Panc1 (cell line): ENCODE measurements around the gene DLGAP4. TPM values are rescaled to one million over a fixed set of nuclear protein-coding genes. Genes with fewer than 3 reads are reported as not detected.
"Not testable (repeated sequence)": the region's sequence is repeated elsewhere in the genome, so short reads cannot be mapped to it uniquely, and the experiment has no call there.

ENCODE experiments used
- ATAC-seq: fragments of 200-7000 bp; cut with Tn5 transposase; 2 replicates; pipeline ENCODE4 v1.9.1; 2020; ENCODE audit warnings: mild to moderate bottlenecking, moderate library complexity
- BruUV-seq: library from RNA; stranded (reverse); fragments of 400-500 nt; replicated peaks from 2 replicates; lab custom pipeline; 2021; lab: Mats Ljungman, UMichigan
- CTCF ChIA-PET: fragments of 300-600 bp; sonication (Branson Sonifier 250); formaldehyde crosslinking; loops from one replicate; lab custom pipeline; 2022; ENCODE audit warnings: antibody characterized with exemption; lab: Charles Lee
- POLR2A ChIA-PET: fragments of 300-600 bp; sonication (Branson Sonifier 250); formaldehyde crosslinking; loops from one replicate; lab custom pipeline; 2022; ENCODE audit warnings: antibody characterized with exemption; lab: Charles Lee
- DNase-seq: peaks from one replicate; pipeline ENCODE4 v3.0.0-alpha.2; 2010; ENCODE audit warnings: low read depth, low spot score
- H3K27ac ChIP-seq: 2 replicates; pipeline ENCODE4 v1.5.1; 2011; ENCODE audit warnings: mild to moderate bottlenecking, low read length, inconsistent platforms
- H3K27me3 ChIP-seq: fragments of 200-500 bp; sonication (Bioruptor generic); 2 replicates; pipeline ENCODE4 v1.6.0; 2014; ENCODE audit warnings: low read length, inconsistent platforms; ENCODE audit not compliant: control insufficient read depth, insufficient read depth
- H3K36me3 ChIP-seq: fragments of 200-500 bp; sonication (Bioruptor generic); 2 replicates; pipeline ENCODE4 v1.5.1; 2014; ENCODE audit warnings: inconsistent platforms, mild to moderate bottlenecking, low read length, moderate library complexity; ENCODE audit not compliant: control insufficient read depth, insufficient read depth
- H3K4me1 ChIP-seq: 2 replicates; pipeline ENCODE4 v1.5.1; 2011; ENCODE audit warnings: inconsistent platforms, mild to moderate bottlenecking, low read length, moderate library complexity; ENCODE audit not compliant: control insufficient read depth, insufficient read depth
- H3K4me3 ChIP-seq, 2 experiments: 2 replicates each; pipeline ENCODE4 v1.5.1; 2011 to 2012; ENCODE audit warnings: low read depth in 2 of 2, low read length in 2 of 2, mild to moderate bottlenecking in 2 of 2, inconsistent platforms in 1 of 2, moderate library complexity in 1 of 2
- H3K9me3 ChIP-seq: fragments of 200-500 bp; sonication (Bioruptor generic); 2 replicates; pipeline ENCODE4 v1.5.1; 2014; ENCODE audit warnings: low read depth, mild to moderate bottlenecking, inconsistent platforms, low read length, moderate library complexity; ENCODE audit not compliant: control insufficient read depth, insufficient read depth
- POLR2AphosphoS5 ChIP-seq: IDR thresholded peaks from 2 replicates; pipeline ENCODE4 v1.6.1; 2012; ENCODE audit warnings: mild to moderate bottlenecking, low read depth, low read length, moderate library complexity
- REST ChIP-seq, 2 experiments: IDR thresholded peaks; 2 replicates each; pipeline ENCODE4 v1.6.1; 2011 to 2012; ENCODE audit warnings: low read depth in 2 of 2, control low read depth in 1 of 2, low read length in 1 of 2, mild to moderate bottlenecking in 1 of 2, moderate library complexity in 1 of 2; ENCODE audit not compliant: insufficient read depth in 1 of 2
- SIN3A ChIP-seq: IDR thresholded peaks from 2 replicates; pipeline ENCODE4 v1.6.1; 2012; ENCODE audit warnings: low read depth, mild to moderate bottlenecking, low read length, moderate library complexity, borderline replicate concordance; ENCODE audit not compliant: insufficient read depth
- TCF7L2 ChIP-seq: IDR thresholded peaks from 2 replicates; pipeline ENCODE4 v1.6.1; 2011; ENCODE audit warnings: mild to moderate bottlenecking, low read depth, low read length, inconsistent platforms
- in situ Hi-C: cut with HindIII; loops from 2 replicates; pipeline ENCODE4 v1.10.0; 2016; ENCODE audit warnings: low sequenced_read_pairs, low pct_unique_long_range_greater_than_20kb
- intact Hi-C: fragments of 100-400 bp; cut with micrococcal nuclease; formaldehyde crosslinking; loops from one replicate; pipeline ENCODE4 v1.10.0; 2022; ENCODE audit not compliant: unreplicated experiment
- total RNA-seq: library from RNA; stranded (reverse); gene quantifications from one replicate; pipeline ENCODE4 v1.2.1, GENCODE V29; 2021; ENCODE audit not compliant: unreplicated experiment
- TF ChIP-seq, protein P1 (sequence below): fragments of 450-650 bp; IDR thresholded peaks from 2 replicates; pipeline ENCODE4 v1.5.1; 2017; ENCODE audit warnings: mild to moderate bottlenecking

Gene DLGAP4
- total RNA-seq, 1 experiment from 2014 or later = 52.5 TPM

DNA sequence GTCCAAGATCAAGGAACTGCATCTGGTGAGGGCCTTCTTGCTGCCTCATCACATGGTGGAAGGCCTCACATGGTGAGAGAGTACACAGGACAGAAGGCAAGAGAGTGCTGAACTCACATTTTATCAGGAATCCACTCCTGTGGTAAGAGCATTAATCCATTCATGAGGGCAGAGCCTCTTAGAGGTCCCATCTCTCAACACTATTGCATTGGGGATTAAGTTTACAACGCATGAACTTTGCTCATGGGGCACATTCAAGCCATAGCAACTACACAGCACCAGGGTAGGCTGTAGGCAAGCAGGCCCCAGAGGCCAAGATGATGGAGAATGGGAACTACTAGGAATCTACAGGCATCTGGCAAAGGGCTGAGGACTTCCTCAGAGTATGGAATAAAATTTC, 257.2 kb downstream of the DLGAP4 start:
- POLR2A ChIA-PET = no interaction called here
- CTCF ChIA-PET = no interaction called here
- H3K4me1 ChIP-seq = no peaks in the 10 kb centered on the region
- no peaks in the 10 kb centered on the region for H3K27me3 ChIP-seq
- no peak overlapping the region for H3K27ac ChIP-seq
- in situ Hi-C loops = no loop called here
- H3K4me3 ChIP-seq = no peak overlapping the region
- DNase-seq (no peak), ATAC-seq (no peak)
- peaks cover 4% of the 10 kb centered on the region; the same call in 1 of the 2 replicates for H3K9me3 ChIP-seq
- TF ChIP-seq SIN3A (no peak), POLR2AphosphoS5 (no peak), TCF7L2 (no peak), REST (IDR thresholded peaks at IDR 0.05; ENCODE audit: insufficient read depth in 1 of 2, low read depth in 2 of 2, low read length in 1 of 2) (no peak)
- TF ChIP-seq, protein P1, sequence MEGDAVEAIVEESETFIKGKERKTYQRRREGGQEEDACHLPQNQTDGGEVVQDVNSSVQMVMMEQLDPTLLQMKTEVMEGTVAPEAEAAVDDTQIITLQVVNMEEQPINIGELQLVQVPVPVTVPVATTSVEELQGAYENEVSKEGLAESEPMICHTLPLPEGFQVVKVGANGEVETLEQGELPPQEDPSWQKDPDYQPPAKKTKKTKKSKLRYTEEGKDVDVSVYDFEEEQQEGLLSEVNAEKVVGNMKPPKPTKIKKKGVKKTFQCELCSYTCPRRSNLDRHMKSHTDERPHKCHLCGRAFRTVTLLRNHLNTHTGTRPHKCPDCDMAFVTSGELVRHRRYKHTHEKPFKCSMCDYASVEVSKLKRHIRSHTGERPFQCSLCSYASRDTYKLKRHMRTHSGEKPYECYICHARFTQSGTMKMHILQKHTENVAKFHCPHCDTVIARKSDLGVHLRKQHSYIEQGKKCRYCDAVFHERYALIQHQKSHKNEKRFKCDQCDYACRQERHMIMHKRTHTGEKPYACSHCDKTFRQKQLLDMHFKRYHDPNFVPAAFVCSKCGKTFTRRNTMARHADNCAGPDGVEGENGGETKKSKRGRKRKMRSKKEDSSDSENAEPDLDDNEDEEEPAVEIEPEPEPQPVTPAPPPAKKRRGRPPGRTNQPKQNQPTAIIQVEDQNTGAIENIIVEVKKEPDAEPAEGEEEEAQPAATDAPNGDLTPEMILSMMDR = no peak
- intact Hi-C loops = no loop called here
- H3K36me3 ChIP-seq = no peaks in the 10 kb centered on the region
- BruUV-seq = no TSS peak

GRCh38 chr20:36564078-36564725, 258.1 kb downstream of the DLGAP4 start:
- H3K27me3 ChIP-seq, H3K27ac ChIP-seq, H3K9me3 ChIP-seq, H3K36me3 ChIP-seq, in situ Hi-C loops, H3K4me3 ChIP-seq, CTCF ChIA-PET, ATAC-seq, DNase-seq, H3K4me1 ChIP-seq, intact Hi-C loops, BruUV-seq: not testable (repeated sequence)
- POLR2A ChIA-PET = interaction anchor here (1.1 kb wide), 1 partner anchor 14 kb away, joined by 3 read pairs; no protein-coding TSS in a partner anchor

DNA sequence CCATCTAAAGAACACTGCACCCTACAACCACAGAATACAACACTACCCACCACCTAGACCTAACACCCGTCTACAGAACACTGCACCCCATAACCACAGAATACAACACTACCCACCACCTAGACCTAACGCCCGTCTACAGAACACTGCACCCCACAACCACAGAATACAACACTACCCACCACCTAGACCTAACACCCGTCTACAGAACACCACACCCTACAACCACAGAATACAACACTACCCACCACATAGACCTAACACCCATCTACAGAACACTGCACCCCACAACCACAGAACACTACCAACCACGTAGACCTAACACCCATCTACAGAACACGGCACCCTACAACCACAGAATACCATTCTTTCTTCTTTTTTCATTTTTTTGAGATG, 258.6 kb downstream of the DLGAP4 start:
- H3K27me3 ChIP-seq, H3K4me3 ChIP-seq, H3K4me1 ChIP-seq, ATAC-seq, in situ Hi-C loops, BruUV-seq, H3K36me3 ChIP-seq, H3K9me3 ChIP-seq, DNase-seq, intact Hi-C loops, CTCF ChIA-PET, H3K27ac ChIP-seq: not testable (repeated sequence)
- POLR2A ChIA-PET = interaction anchor here (1.1 kb wide), 1 partner anchor 14 kb away, joined by 3 read pairs; no protein-coding TSS in a partner anchor
